DOHH2 (cell line): Measurements from ENCODE around the gene BOLA3.

Experiments used
- H3F3A ChIP-seq: fragments of 200-600 bp; sonication (generic), shearing (Covaris generic); 2 replicates; pipeline ENCODE4 v1.6.0; 2016; ENCODE audit warnings: antibody characterized with exemption, mild to moderate bottlenecking; ENCODE audit not compliant: control insufficient read depth, insufficient read depth
- H3K27ac ChIP-seq: fragments of 200-600 bp; sonication (generic); 2 replicates; pipeline ENCODE4 v1.5.1; 2014; ENCODE audit warnings: low read depth, mild to moderate bottlenecking, low read length, moderate library complexity
- H3K27me3 ChIP-seq: fragments of 200-600 bp; sonication (generic); 2 replicates; pipeline ENCODE4 v1.6.1; 2014; ENCODE audit warnings: mild to moderate bottlenecking, low read length, mixed read lengths; ENCODE audit not compliant: control insufficient read depth
- H3K36me3 ChIP-seq: fragments of 200-600 bp; sonication (generic); 2 replicates; pipeline ENCODE4 v1.6.1; 2014; ENCODE audit warnings: mild to moderate bottlenecking, low read length, moderate library complexity, mixed read lengths; ENCODE audit not compliant: control insufficient read depth
- H3K4me1 ChIP-seq: fragments of 200-600 bp; sonication (generic); 2 replicates; pipeline ENCODE4 v1.6.1; 2014; ENCODE audit warnings: mild to moderate bottlenecking, low read length, mixed read lengths; ENCODE audit not compliant: control insufficient read depth
- H3K4me2 ChIP-seq: fragments of 200-600 bp; sonication (generic); 2 replicates; pipeline ENCODE4 v1.6.0; 2014; ENCODE audit warnings: mild to moderate bottlenecking, low read length, moderate library complexity
- H3K4me3 ChIP-seq: fragments of 200-600 bp; sonication (generic); 2 replicates; pipeline ENCODE4 v1.5.1; 2014; ENCODE audit warnings: mild to moderate bottlenecking, low read length, mixed read lengths
- H3K79me2 ChIP-seq: fragments of 200-600 bp; sonication (generic); 2 replicates; pipeline ENCODE4 v1.6.1; 2014; ENCODE audit warnings: mild to moderate bottlenecking, low read length, mixed read lengths; ENCODE audit not compliant: control insufficient read depth
- H3K9me2 ChIP-seq: fragments of 200-600 bp; sonication (generic); replicated peaks from 2 replicates; pipeline ENCODE4 v1.6.1; 2014; ENCODE audit warnings: mild to moderate bottlenecking, low read length, mixed read lengths; ENCODE audit not compliant: control insufficient read depth
- H3K9me3 ChIP-seq: fragments of 200-600 bp; sonication (generic); 2 replicates; pipeline ENCODE4 v1.6.1; 2014; ENCODE audit warnings: antibody characterized with exemption, low read length, mixed read lengths; ENCODE audit not compliant: control insufficient read depth, insufficient read depth
- H4K20me1 ChIP-seq: fragments of 200-600 bp; sonication (generic); 2 replicates; pipeline ENCODE4 v1.6.0; 2014; ENCODE audit warnings: low read depth, mild to moderate bottlenecking, antibody characterized with exemption, low read length, moderate library complexity; ENCODE audit not compliant: control insufficient read depth, insufficient read depth
- CTCF ChIP-seq: fragments of 200-600 bp; sonication (generic); IDR thresholded peaks from one replicate; pipeline ENCODE4 v1.5.1; 2014; ENCODE audit warnings: antibody characterized with exemption, mild to moderate bottlenecking, low read depth, low read length; ENCODE audit not compliant: poor library complexity, severe bottlenecking
- EZH2phosphoT487 ChIP-seq: fragments of 200-600 bp; sonication (generic); IDR thresholded peaks from 2 replicates; pipeline ENCODE4 v1.6.1; 2017; ENCODE audit warnings: borderline replicate concordance, mild to moderate bottlenecking, antibody characterized with exemption, low read length, moderate library complexity, mixed read lengths

The BOLA3 gene

GRCh38 chr2:74099271-74099670, 48.4 kb downstream of the BOLA3 start:
- Histone ChIP-seq H3K79me2 (no peaks in the 10 kb centered on the region), H3K36me3 (peaks cover 55% of the 10 kb centered on the region), H4K20me1 (no peaks in the 10 kb centered on the region), H3K9me3 (no peaks in the 10 kb centered on the region), H3K27ac (no peak overlapping the region), H3K4me2 (no peak overlapping the region), H3K4me3 (no peak overlapping the region), H3K4me1 (no peaks in the 10 kb centered on the region), H3K27me3 (no peaks in the 10 kb centered on the region), H3K9me2 (no peaks in the 10 kb centered on the region), H3F3A (peaks cover 6% of the 10 kb centered on the region; the same call in 1 of the 2 replicates)
- TF ChIP-seq EZH2phosphoT487 = no peak
- TF ChIP-seq CTCF = no peak

GRCh38 chr2:74097574-74097973, 50.1 kb downstream of the BOLA3 start:
- H3K79me2 ChIP-seq = no peaks in the 10 kb centered on the region

GRCh38 chr2:74096052-74096451, 51.7 kb downstream of the BOLA3 start:
- Histone ChIP-seq H3K4me2 (no peak overlapping the region), H3K79me2 (no peaks in the 10 kb centered on the region), H3K4me3 (no peak overlapping the region), H3K27me3 (no peaks in the 10 kb centered on the region), H3F3A (0 out of 2 replicates have a peak, but pooled peaks cover 4% of the 10 kb centered on the region), H4K20me1 (no peaks in the 10 kb centered on the region), H3K9me2 (no peaks in the 10 kb centered on the region), H3K9me3 (no peaks in the 10 kb centered on the region), H3K27ac (no peak overlapping the region), H3K36me3 (peaks cover 56% of the 10 kb centered on the region), H3K4me1 (no peaks in the 10 kb centered on the region)
- no peak for TF ChIP-seq EZH2phosphoT487
- no peak for TF ChIP-seq CTCF

More at GRCh38 chr2:74097574-74097973, 50.1 kb downstream of the BOLA3 start:
- H3K4me1 ChIP-seq = no peaks in the 10 kb centered on the region
- H3K4me2 ChIP-seq = no peak overlapping the region
- H3K27ac ChIP-seq = no peak overlapping the region
- H3F3A ChIP-seq = 0 out of 2 replicates have a peak, but pooled peaks cover 4% of the 10 kb centered on the region
- TF ChIP-seq EZH2phosphoT487 = no peak
- no peak for TF ChIP-seq CTCF
- no peaks in the 10 kb centered on the region for H3K27me3 ChIP-seq
- no peaks in the 10 kb centered on the region for H3K9me2 ChIP-seq
- H3K4me3 ChIP-seq = no peak overlapping the region
- H4K20me1 ChIP-seq = no peaks in the 10 kb centered on the region
- H3K9me3 ChIP-seq = no peaks in the 10 kb centered on the region
- H3K36me3 ChIP-seq = peaks cover 54% of the 10 kb centered on the region

- H3K4me2 ChIP-seq = no peak overlapping the region
- H3F3A ChIP-seq = 0 out of 2 replicates have a peak, but pooled peaks cover 4% of the 10 kb centered on the region
- no peaks in the 10 kb centered on the region for H3K79me2 ChIP-seq
- no peak for TF ChIP-seq CTCF
- no peak for TF ChIP-seq EZH2phosphoT487
- H3K9me3 ChIP-seq = no peaks in the 10 kb centered on the region
- no peaks in the 10 kb centered on the region for H3K9me2 ChIP-seq
- H4K20me1 ChIP-seq = no peaks in the 10 kb centered on the region
- H3K27ac ChIP-seq = no peak overlapping the region
- no peaks in the 10 kb centered on the region for H3K27me3 ChIP-seq
- H3K4me1 ChIP-seq = no peaks in the 10 kb centered on the region
- H3K36me3 ChIP-seq = peaks cover 56% of the 10 kb centered on the region
- no peak overlapping the region for H3K4me3 ChIP-seq
Measured at GRCh38 chr2:74095632-74096031, 52.1 kb downstream of the BOLA3 start.
